Pulmonary artery endothelial cell (primary cell): ENCODE data around the gene HOXB1. TPM values are rescaled to one million over a fixed set of nuclear protein-coding genes. Genes with fewer than 3 reads are reported as not detected.
"Not testable (repeated sequence)": the region's sequence is repeated elsewhere in the genome, so short reads cannot be mapped to it uniquely, and the experiment has no call there.

Experiments
- DNase-seq: peaks from one replicate; pipeline ENCODE4 v3.0.0-alpha.2; 2011; ENCODE audit warnings: low read depth, low spot score
- total RNA-seq: library from RNA; depleted of rRNA; stranded (reverse); fragments of >200 nt; gene quantifications from 2 replicates; pipeline ENCODE4 v1.2.3, GENCODE V29; 2014

HOXB1 gene
- total RNA-seq, 1 donor from 2014 or later: not detected

GRCh38 chr17:48544349-48545021 lies 13.7 kb upstream of the HOXB1 start:
- DNase-seq: peak; percentile 47

GRCh38 chr17:48543854-48544348 lies 13.1 kb upstream of the HOXB1 start:
- no peak for DNase-seq

GRCh38 chr17:48543107-48543853 lies 12.5 kb upstream of the HOXB1 start:
- DNase-seq: no peak

GRCh38 chr17:48542698-48543106 lies 11.9 kb upstream of the HOXB1 start:
- no peak for DNase-seq

- DNase-seq: no peak
Observed at GRCh38 chr17:48542114-48542656, 11.4 kb upstream of the HOXB1 start.

- DNase-seq: no peak
Observed at GRCh38 chr17:48541577-48542113, 10.8 kb upstream of the HOXB1 start.

GRCh38 chr17:48541036-48541576 lies 10.3 kb upstream of the HOXB1 start:
- DNase-seq: no peak

- DNase-seq: no peak
Observed at GRCh38 chr17:48540213-48540612, 9.4 kb upstream of the HOXB1 start.

GRCh38 chr17:48539177-48539576 lies 8.4 kb upstream of the HOXB1 start:
- DNase-seq: no peak

GRCh38 chr17:48537316-48537715 lies 6.5 kb upstream of the HOXB1 start:
- DNase-seq: no peak

GRCh38 chr17:48535793-48536559 lies 5.2 kb upstream of the HOXB1 start:
- not testable (repeated sequence) for DNase-seq

GRCh38 chr17:48532261-48532660 lies 1.4 kb upstream of the HOXB1 start:
- DNase-seq: no peak

GRCh38 chr17:48530208-48530886 lies 464 bp downstream of the HOXB1 start:
- no peak for DNase-seq

GRCh38 chr17:48529683-48530009 lies 1.2 kb downstream of the HOXB1 start:
- DNase-seq: no peak

- DNase-seq: no peak
Observed at GRCh38 chr17:48528936-48529682, 1.7 kb downstream of the HOXB1 start.

- no peak for DNase-seq
Observed at GRCh38 chr17:48528153-48528935, 2.5 kb downstream of the HOXB1 start.

- no peak for DNase-seq
Observed at GRCh38 chr17:48527547-48527932, 3.3 kb downstream of the HOXB1 start.

GRCh38 chr17:48526608-48527546 lies 3.9 kb downstream of the HOXB1 start:
- no peak for DNase-seq
